ENCODE results near the gene MRPL14.

DNA sequence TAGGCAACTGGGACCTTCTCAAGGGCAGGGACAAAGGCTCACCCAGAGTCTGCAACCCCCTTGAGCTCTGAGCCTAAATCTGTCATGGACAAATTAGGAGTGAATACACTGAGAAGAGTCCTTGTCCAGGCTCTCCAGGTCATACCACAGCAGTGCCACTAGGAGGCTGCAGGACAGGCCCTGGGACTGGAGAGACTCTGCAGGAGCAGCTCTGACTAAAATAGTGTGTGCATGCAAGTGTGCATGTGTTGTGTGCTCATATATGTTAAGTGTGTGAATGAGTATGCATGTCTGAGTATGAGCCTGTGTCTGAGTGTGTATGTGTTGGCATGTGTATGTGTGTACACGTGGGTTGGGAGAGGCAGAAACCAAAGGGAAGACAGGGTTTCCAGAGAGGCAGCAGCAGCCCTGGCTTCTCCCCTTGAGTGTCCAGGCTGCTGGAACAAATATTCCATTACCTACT is 27.1 kb downstream of the MRPL14 start:
- TF ChIP-seq, protein P1, sequence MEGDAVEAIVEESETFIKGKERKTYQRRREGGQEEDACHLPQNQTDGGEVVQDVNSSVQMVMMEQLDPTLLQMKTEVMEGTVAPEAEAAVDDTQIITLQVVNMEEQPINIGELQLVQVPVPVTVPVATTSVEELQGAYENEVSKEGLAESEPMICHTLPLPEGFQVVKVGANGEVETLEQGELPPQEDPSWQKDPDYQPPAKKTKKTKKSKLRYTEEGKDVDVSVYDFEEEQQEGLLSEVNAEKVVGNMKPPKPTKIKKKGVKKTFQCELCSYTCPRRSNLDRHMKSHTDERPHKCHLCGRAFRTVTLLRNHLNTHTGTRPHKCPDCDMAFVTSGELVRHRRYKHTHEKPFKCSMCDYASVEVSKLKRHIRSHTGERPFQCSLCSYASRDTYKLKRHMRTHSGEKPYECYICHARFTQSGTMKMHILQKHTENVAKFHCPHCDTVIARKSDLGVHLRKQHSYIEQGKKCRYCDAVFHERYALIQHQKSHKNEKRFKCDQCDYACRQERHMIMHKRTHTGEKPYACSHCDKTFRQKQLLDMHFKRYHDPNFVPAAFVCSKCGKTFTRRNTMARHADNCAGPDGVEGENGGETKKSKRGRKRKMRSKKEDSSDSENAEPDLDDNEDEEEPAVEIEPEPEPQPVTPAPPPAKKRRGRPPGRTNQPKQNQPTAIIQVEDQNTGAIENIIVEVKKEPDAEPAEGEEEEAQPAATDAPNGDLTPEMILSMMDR (IDR thresholded peaks at IDR 0.05 in 4 of 5, conservative IDR thresholded peaks at IDR 0.05 in 1 of 5) = peak; percentile 43 to 57 (median 50)
- TF ChIP-seq POLR2A (IDR thresholded peaks at IDR 0.05) = no peak

Data from gastrocnemius medialis (tissue), 4 donors.